ENCODE measurements around the gene MAPK12.

MAPK12 gene

GRCh38 chr22:50299785-50300619, 38.5 kb upstream of the MAPK12 start:
- no peak for DNase-seq

GRCh38 chr22:50298937-50299784, 37.7 kb upstream of the MAPK12 start:
- DNase-seq = no peak

GRCh38 chr22:50298266-50298637, 36.8 kb upstream of the MAPK12 start:
- no peak for DNase-seq

- no peak for DNase-seq
Observed at GRCh38 chr22:50297510-50298265, 36.2 kb upstream of the MAPK12 start.

GRCh38 chr22:50296658-50297490, 35.4 kb upstream of the MAPK12 start:
- no peak for DNase-seq

GRCh38 chr22:50294319-50294656, 32.8 kb upstream of the MAPK12 start:
- no peak for DNase-seq

GRCh38 chr22:50293441-50294318, 32.2 kb upstream of the MAPK12 start:
- no peak for DNase-seq

- DNase-seq = no peak
Observed at GRCh38 chr22:50292643-50293440, 31.4 kb upstream of the MAPK12 start.

- no peak for DNase-seq
Observed at GRCh38 chr22:50289942-50290630, 28.6 kb upstream of the MAPK12 start.

GRCh38 chr22:50289151-50289941, 27.9 kb upstream of the MAPK12 start:
- no peak for DNase-seq

- DNase-seq = no peak
Observed at GRCh38 chr22:50287731-50288130, 26.2 kb upstream of the MAPK12 start.

GRCh38 chr22:50286701-50287318, 25.3 kb upstream of the MAPK12 start:
- DNase-seq = no peak

GRCh38 chr22:50286275-50286674, 24.8 kb upstream of the MAPK12 start:
- DNase-seq = no peak

GRCh38 chr22:50285568-50286229, 24.2 kb upstream of the MAPK12 start:
- no peak for DNase-seq

GRCh38 chr22:50284479-50284878, 23.0 kb upstream of the MAPK12 start:
- no peak for DNase-seq

- no peak for DNase-seq
Observed at GRCh38 chr22:50283821-50284220, 22.3 kb upstream of the MAPK12 start.

GRCh38 chr22:50282361-50283155, 21.1 kb upstream of the MAPK12 start:
- no peak for DNase-seq

Measured in suppressor macrophage treated with lipopolysaccharide for 4 hours (primary cell).